GM21529 (cell line): ENCODE measurements around the gene DHODH.
"Not testable (repeated sequence)": the region's sequence is repeated elsewhere in the genome, so short reads cannot be mapped to it uniquely, and the experiment has no call there.

Experiments used
- ATAC-seq: cut with Tn5 transposase; IDR thresholded peaks from one replicate; pipeline ENCODE4 v1.9.1; 2021; ENCODE audit not compliant: unreplicated experiment

DHODH gene

GRCh38 chr16:72050769-72051464 is 42.4 kb downstream of the DHODH start:
- no peak for ATAC-seq

- ATAC-seq: no peak
Observed at GRCh38 chr16:72051818-72052217, 43.3 kb downstream of the DHODH start.

- not testable (repeated sequence) for ATAC-seq
Observed at GRCh38 chr16:72054254-72054847, 45.8 kb downstream of the DHODH start, which contains the start of gene HP. Gene HP (plus strand): TSS chr16:72054505. CDS start chr16:72054653, 148 bp downstream.

- no peak for ATAC-seq
Observed at GRCh38 chr16:72055911-72056310, 47.4 kb downstream of the DHODH start.

GRCh38 chr16:72057313-72057712 is 48.8 kb downstream of the DHODH start:
- ATAC-seq: not testable (repeated sequence)

- ATAC-seq: not testable (repeated sequence)
Observed at GRCh38 chr16:72059060-72059459, 50.5 kb downstream of the DHODH start.

GRCh38 chr16:72060405-72060804 is 51.9 kb downstream of the DHODH start:
- ATAC-seq: no peak

GRCh38 chr16:72061564-72061963 is 53.0 kb downstream of the DHODH start:
- ATAC-seq: no peak

- no peak for ATAC-seq
Observed at GRCh38 chr16:72064361-72064894, 55.9 kb downstream of the DHODH start.

GRCh38 chr16:72066747-72067146 is 58.2 kb downstream of the DHODH start:
- ATAC-seq: no peak

GRCh38 chr16:72068930-72069329 is 60.4 kb downstream of the DHODH start:
- no peak for ATAC-seq

- no peak for ATAC-seq
Observed at GRCh38 chr16:72072514-72073342, 64.2 kb downstream of the DHODH start.

- ATAC-seq: no peak
Observed at GRCh38 chr16:72073560-72074230, 65.2 kb downstream of the DHODH start.

GRCh38 chr16:72075067-72075466 is 66.5 kb downstream of the DHODH start:
- not testable (repeated sequence) for ATAC-seq
